BE2C (cell line): Measurements from ENCODE around the gene BABAM2.

Source experiments
- DNase-seq: peaks from one replicate; pipeline ENCODE4 v3.0.0-alpha.2; 2020
- H3K27me3 ChIP-seq: fragments of 250-450 bp; sonication (Bioruptor Pico); 2 replicates; pipeline ENCODE4 v1.5.1; 2020; ENCODE audit warnings: mild to moderate bottlenecking
- H3K36me3 ChIP-seq: fragments of 250-450 bp; sonication (Bioruptor Pico); 2 replicates; pipeline ENCODE4 v1.5.1; 2020; ENCODE audit warnings: mild to moderate bottlenecking
- H3K4me1 ChIP-seq: fragments of 250-450 bp; sonication (Bioruptor Pico); 2 replicates; pipeline ENCODE4 v1.5.1; 2020
- H3K4me3 ChIP-seq: 2 replicates; pipeline ENCODE4 v1.5.1; 2011; ENCODE audit warnings: low read depth, low read length
- H3K9me3 ChIP-seq: fragments of 250-450 bp; sonication (Bioruptor Pico); 2 replicates; pipeline ENCODE4 v1.5.1; 2020
- TF ChIP-seq, protein P1 (sequence below): IDR thresholded peaks from 2 replicates; pipeline ENCODE4 v1.5.1; 2012; ENCODE audit warnings: mild to moderate bottlenecking, low read depth, low read length

BABAM2 gene

DNA sequence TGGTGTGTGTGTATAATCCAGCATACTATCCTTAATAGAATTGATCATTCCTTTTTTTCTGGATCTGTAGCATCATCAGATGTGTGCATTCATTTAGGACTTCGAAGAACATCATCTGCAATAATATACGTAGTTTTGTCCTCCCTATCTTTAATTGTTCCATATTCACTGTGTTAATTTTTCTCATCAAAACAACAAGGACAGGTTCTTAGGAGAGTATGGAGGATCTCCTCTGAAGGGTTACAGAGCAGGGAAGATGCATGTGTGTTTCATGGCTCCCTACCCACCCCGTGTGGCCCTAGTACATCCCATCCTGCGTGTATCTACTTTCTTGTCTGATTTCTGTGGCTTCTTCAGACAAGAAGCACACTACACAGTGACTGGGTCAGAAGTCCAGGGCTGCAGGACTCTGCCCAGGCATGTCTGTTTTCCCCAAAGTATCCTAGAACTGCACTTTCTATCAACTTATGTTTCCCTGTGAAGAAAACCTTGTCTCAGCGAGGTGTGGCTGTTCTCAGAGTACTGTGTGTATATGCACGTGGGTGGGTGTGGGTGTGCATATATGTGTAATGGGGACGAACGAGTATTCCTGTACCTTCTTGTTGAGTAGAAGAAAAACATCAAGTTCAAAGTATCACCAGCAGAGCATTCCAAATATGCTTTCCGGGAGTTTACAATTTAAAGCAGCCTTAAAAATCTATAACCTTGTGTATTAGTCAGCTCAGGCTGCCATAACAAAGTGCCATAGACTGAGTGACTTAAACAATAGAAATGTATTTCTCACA is 281.8 kb downstream of the BABAM2 start:
- no peaks in the 10 kb centered on the region for H3K36me3 ChIP-seq
- TF ChIP-seq, protein P1, sequence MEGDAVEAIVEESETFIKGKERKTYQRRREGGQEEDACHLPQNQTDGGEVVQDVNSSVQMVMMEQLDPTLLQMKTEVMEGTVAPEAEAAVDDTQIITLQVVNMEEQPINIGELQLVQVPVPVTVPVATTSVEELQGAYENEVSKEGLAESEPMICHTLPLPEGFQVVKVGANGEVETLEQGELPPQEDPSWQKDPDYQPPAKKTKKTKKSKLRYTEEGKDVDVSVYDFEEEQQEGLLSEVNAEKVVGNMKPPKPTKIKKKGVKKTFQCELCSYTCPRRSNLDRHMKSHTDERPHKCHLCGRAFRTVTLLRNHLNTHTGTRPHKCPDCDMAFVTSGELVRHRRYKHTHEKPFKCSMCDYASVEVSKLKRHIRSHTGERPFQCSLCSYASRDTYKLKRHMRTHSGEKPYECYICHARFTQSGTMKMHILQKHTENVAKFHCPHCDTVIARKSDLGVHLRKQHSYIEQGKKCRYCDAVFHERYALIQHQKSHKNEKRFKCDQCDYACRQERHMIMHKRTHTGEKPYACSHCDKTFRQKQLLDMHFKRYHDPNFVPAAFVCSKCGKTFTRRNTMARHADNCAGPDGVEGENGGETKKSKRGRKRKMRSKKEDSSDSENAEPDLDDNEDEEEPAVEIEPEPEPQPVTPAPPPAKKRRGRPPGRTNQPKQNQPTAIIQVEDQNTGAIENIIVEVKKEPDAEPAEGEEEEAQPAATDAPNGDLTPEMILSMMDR, result no peak
- no peaks in the 10 kb centered on the region for H3K4me1 ChIP-seq
- no peak overlapping the region for H3K4me3 ChIP-seq
- H3K9me3 ChIP-seq, result no peaks in the 10 kb centered on the region
- DNase-seq, result no peak
- H3K27me3 ChIP-seq, result no peaks in the 10 kb centered on the region

- Histone ChIP-seq H3K36me3 (no peaks in the 10 kb centered on the region), H3K4me1 (no peaks in the 10 kb centered on the region), H3K27me3 (no peaks in the 10 kb centered on the region), H3K4me3 (no peak overlapping the region), H3K9me3 (no peaks in the 10 kb centered on the region)
- TF ChIP-seq, protein P1, result no peak
- no peak for DNase-seq
These were observed 282.8 kb downstream of the BABAM2 start for GRCh38 chr2:28173377-28173776.

DNA sequence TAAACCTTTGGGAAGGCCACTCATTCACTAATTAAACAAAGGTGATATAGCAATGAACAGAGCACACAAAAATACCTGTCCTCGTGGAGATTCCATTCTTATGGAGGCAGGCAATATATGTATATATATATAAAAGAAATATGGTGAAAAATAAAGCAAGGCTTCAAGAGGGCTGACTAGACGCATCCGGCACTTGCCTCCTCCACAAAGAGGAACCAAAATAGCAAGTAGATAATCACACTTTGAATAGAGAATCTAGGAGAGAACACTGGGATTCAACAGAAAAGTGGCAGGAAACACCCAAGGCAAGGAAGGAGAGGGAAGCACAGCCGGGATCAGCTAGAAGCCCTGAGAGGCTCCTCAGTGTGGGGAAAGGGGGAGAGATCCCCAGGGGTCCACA is 283.7 kb downstream of the BABAM2 start:
- Histone ChIP-seq H3K4me3 (no peak overlapping the region), H3K27me3 (no peaks in the 10 kb centered on the region), H3K9me3 (no peaks in the 10 kb centered on the region), H3K4me1 (no peaks in the 10 kb centered on the region), H3K36me3 (no peaks in the 10 kb centered on the region)
- no peak for DNase-seq
- TF ChIP-seq, protein P1, result no peak

DNA sequence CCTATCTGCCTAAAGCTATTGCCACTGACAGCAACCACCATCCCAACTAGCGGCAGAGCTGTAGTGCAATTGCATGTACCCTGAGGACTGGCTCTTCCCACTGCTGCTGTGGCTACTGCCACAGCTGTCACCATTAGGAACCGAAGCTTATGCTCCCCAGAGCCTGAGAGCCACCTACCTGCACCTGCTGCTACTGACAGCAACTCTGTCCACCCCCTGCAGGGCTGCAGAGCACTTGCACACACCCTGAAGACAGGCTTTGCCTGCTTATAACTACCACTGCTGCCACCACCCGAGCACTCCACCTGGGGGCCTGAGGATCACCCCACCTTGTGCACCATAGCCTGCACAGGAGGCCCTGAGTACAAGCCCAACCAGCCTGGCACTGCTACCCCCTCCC is 284.5 kb downstream of the BABAM2 start:
- Histone ChIP-seq H3K4me1 (no peaks in the 10 kb centered on the region), H3K4me3 (no peak overlapping the region), H3K9me3 (no peaks in the 10 kb centered on the region), H3K27me3 (no peaks in the 10 kb centered on the region), H3K36me3 (no peaks in the 10 kb centered on the region)
- no peak for DNase-seq
- TF ChIP-seq, protein P1, result no peak

DNA sequence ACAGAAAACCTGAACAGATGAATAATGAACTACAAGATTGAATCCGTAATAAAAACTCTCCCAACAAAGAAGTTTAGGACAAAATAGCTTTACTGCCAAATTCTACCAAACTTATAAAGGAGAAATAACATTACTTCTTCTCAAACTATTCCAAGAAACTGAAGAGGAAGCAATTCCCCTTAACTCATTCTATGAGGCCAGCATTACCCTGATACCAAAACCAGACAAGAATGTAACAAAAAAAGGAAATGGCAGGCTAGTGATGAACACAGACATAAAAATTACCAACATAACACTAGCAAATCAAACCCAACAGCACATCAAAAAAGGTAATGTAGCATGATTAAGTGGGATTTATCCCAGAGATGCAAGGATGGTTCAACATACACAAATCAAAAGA is 288.4 kb downstream of the BABAM2 start:
- Histone ChIP-seq H3K4me1 (no peaks in the 10 kb centered on the region), H3K27me3 (no peaks in the 10 kb centered on the region), H3K9me3 (no peaks in the 10 kb centered on the region), H3K36me3 (no peaks in the 10 kb centered on the region), H3K4me3 (no peak overlapping the region)
- TF ChIP-seq, protein P1, result no peak
- DNase-seq, result no peak

DNA sequence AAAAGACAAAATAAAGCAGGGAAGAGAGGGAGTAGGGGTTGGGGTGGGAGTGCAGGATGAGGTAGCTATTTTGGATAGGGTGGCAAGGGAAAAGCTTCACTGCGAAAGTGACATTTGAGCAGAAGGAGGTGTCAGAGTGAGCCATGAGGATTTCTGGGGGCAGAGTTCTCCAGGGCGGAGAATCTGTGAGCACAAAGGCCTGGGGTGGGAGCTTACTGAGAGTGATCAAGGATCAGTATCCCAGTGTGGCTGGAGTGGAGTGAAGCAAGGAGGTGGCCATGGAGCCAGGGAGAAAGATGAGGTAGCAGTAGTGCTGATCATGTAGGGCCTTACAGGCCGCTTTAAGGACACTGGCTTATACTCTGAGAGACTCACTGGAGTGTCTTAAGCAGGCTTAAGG is 291.3 kb downstream of the BABAM2 start:
- H3K4me1 ChIP-seq, result no peaks in the 10 kb centered on the region
- H3K27me3 ChIP-seq, result no peaks in the 10 kb centered on the region
- TF ChIP-seq, protein P1, result no peak
- DNase-seq, result no peak
- H3K9me3 ChIP-seq, result no peaks in the 10 kb centered on the region
- H3K36me3 ChIP-seq, result no peaks in the 10 kb centered on the region
- H3K4me3 ChIP-seq, result no peak overlapping the region
